ENCODE data around the gene BAG3.

The BAG3 gene

GRCh38 chr10:119650692-119651513, at the start of gene BAG3 (continued):
- TF ChIP-seq ZNF830 (tag by site-specific recombination; IDR thresholded peaks at IDR 0.05; ENCODE audit: low read depth), result no peak
- peak; percentile 53; the same call in 1 of the 2 replicates for TF ChIP-seq YY1 (tag by site-specific recombination; IDR thresholded peaks at IDR 0.05)
- TF ChIP-seq MZF1 (tag by site-specific recombination; IDR thresholded peaks at IDR 0.05; ENCODE audit: borderline replicate concordance), result 0 out of 2 replicates have a peak, but pooled peaks have one; percentile 31
- no peak for TF ChIP-seq ZNF704 (tag by site-specific recombination; IDR thresholded peaks at IDR 0.05)
- TF ChIP-seq MEIS1 (CRISPR knock-in tag; IDR thresholded peaks at IDR 0.05; ENCODE audit: borderline replicate concordance), result no peak
- 0 out of 2 replicates have a peak, but pooled peaks have one; percentile 32 for TF ChIP-seq ZNF324 (tag by site-specific recombination; IDR thresholded peaks at IDR 0.05)
- TF ChIP-seq ZNF610 (tag by site-specific recombination; IDR thresholded peaks at IDR 0.05; ENCODE audit: borderline replicate concordance), result no peak
- TF ChIP-seq TSHZ1 (tag by site-specific recombination; IDR thresholded peaks at IDR 0.05; ENCODE audit: borderline replicate concordance), result no peak
- TF ChIP-seq ZNF10 (tag by site-specific recombination; IDR thresholded peaks at IDR 0.05), result no peak
- no peak for TF ChIP-seq ZNF701 (tag by site-specific recombination; IDR thresholded peaks at IDR 0.05)
- peak; percentile 13; the same call in 1 of the 2 replicates for TF ChIP-seq ZNF16 (tag by site-specific recombination; IDR thresholded peaks at IDR 0.05; ENCODE audit: low read depth)
- TF ChIP-seq ZNF37A (tag by site-specific recombination; IDR thresholded peaks at IDR 0.05), result no peak
- no peak for TF ChIP-seq ZNF175 (tag by site-specific recombination; IDR thresholded peaks at IDR 0.05)
- TF ChIP-seq ZNF350 (tag by site-specific recombination; IDR thresholded peaks at IDR 0.05), result no peak
- TF ChIP-seq ZNF391 (tag by site-specific recombination; IDR thresholded peaks at IDR 0.05; ENCODE audit: borderline replicate concordance, low read depth), result no peak
- TF ChIP-seq ZNF791 (tag by site-specific recombination; IDR thresholded peaks at IDR 0.05), result no peak
- TF ChIP-seq ZNF514 (tag by site-specific recombination; IDR thresholded peaks at IDR 0.05), result no peak
- peak; percentile 57; the same call in 1 of the 2 replicates for TF ChIP-seq ZNF600 (tag by site-specific recombination; IDR thresholded peaks at IDR 0.05)
- TF ChIP-seq ZNF426 (tag by site-specific recombination; IDR thresholded peaks at IDR 0.05), result no peak
- 0 out of 2 replicates have a peak, but pooled peaks have one; percentile 51 for TF ChIP-seq ZNF18 (tag by site-specific recombination; IDR thresholded peaks at IDR 0.05)
- no peak for TF ChIP-seq ZNF133 (tag by site-specific recombination; IDR thresholded peaks at IDR 0.05)
- TF ChIP-seq HIC1 (tag by site-specific recombination; IDR thresholded peaks at IDR 0.05), result no peak
- TF ChIP-seq ZNF549 (tag by site-specific recombination; IDR thresholded peaks at IDR 0.05), result no peak
- TF ChIP-seq ZNF626 (tag by site-specific recombination; IDR thresholded peaks at IDR 0.05), result no peak
- no peak for TF ChIP-seq REST (tag by site-specific recombination; IDR thresholded peaks at IDR 0.05)
- no peak for TF ChIP-seq SALL2 (tag by site-specific recombination; IDR thresholded peaks at IDR 0.05; ENCODE audit: borderline replicate concordance)

Data from HEK293 (cell line).